Central memory CD8-positive, alpha-beta T cell (primary cell): ENCODE data around the gene LAIR2.
"Not testable (repeated sequence)": the region's sequence is repeated elsewhere in the genome, so short reads cannot be mapped to it uniquely, and the experiment has no call there.

ENCODE experiments used
- ATAC-seq: fragments of 150-1000 bp; cut with Tn5 transposase; replicated peaks from 2 replicates; pipeline ENCODE4 v1.10.0; 2022; ENCODE audit warnings: mild to moderate bottlenecking, moderate FRiP score, moderate number of reproducible peaks; ENCODE audit not compliant: poor library complexity, severe bottlenecking; ENCODE audit errors: extremely low read depth
- DNase-seq, 2 donors: peaks; one replicate each; pipeline ENCODE4 v3.0.0; 2021; ENCODE audit warnings: low spot score in 2 of 2
- H3K27ac Mint-ChIP-seq: one replicate; pipeline ENCODE4 v1.8.0; 2022; ENCODE audit warnings: low read depth, mild to moderate bottlenecking, moderate library complexity, mixed read lengths
- H3K27me3 Mint-ChIP-seq: one replicate; pipeline ENCODE4 v1.8.0; 2022; ENCODE audit warnings: mixed read lengths
- H3K36me3 Mint-ChIP-seq: one replicate; pipeline ENCODE4 v1.8.0; 2022; ENCODE audit warnings: mild to moderate bottlenecking, moderate library complexity, mixed read lengths; ENCODE audit not compliant: insufficient read depth
- H3K4me1 Mint-ChIP-seq: one replicate; pipeline ENCODE4 v1.8.0; 2022; ENCODE audit warnings: mixed read lengths
- H3K4me3 Mint-ChIP-seq: one replicate; pipeline ENCODE4 v1.8.0; 2022; ENCODE audit warnings: mild to moderate bottlenecking, moderate library complexity, mixed read lengths
- H3K9me3 Mint-ChIP-seq: one replicate; pipeline ENCODE4 v1.8.0; 2022; ENCODE audit warnings: mixed read lengths

LAIR2 gene

DNA sequence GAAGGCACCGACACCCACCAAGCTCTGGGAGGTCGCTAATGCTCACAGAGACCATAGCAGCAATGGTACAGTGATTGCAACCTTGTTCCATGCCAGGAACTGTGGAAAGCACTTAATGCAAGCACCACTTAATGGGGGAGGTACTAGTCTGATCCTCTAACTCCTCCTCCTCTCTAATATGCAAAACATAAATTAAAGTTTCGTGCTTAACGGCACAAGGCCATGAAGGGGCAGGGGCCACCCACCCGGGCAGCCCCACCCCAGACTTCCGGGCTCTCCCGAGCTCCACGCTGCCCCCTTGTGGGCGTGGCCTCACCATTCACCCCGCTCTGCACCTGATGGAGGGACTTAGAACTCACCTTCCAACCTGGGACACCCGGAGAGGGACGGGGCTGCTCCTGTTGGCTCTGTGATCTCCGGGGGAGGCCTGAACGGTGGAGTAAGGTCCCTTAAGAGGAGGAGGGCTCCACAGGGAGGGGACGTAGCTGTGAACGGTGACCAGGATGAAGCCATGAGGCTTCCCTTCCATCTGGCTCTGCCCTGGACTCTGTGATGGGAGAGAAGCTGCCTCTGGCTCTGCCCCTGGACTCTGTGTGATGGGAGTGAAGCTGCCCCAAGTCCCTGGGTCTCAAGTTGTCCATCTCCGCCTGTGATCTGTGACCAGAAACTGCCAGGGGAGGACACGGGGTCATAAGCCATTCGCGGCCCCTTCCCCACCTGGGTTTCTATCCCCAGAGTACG lies 6.7 kb downstream of the LAIR2 start:
- peaks cover 34% of the 10 kb centered on the region for H3K4me1 Mint-ChIP-seq
- H3K4me3 Mint-ChIP-seq, H3K27ac Mint-ChIP-seq: not testable (repeated sequence)

DNA sequence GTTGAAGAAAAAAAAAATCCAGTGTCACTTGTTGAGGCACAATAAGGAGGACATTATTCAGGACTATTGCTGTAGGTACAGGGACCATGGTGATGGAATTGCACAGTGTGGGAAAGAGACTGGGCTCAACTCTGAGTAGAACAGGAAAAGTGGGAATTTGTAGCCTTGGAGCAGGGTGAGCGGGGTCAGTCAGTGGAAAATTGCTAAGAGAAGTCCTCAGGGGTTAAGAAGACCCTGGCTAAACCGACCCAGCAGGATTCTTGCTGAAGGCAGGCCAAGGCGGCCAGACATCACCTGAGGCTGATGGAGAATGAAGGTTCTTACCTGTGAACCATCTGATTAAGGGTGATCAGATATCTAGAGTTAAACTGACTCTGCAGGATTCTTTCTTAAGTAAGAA lies 12.5 kb downstream of the LAIR2 start:
- Mint-ChIP-seq H3K9me3 (peaks cover 5% of the 10 kb centered on the region), H3K27ac (no peak overlapping the region), H3K27me3 (peaks cover 56% of the 10 kb centered on the region), H3K36me3 (peaks cover 2% of the 10 kb centered on the region), H3K4me3 (no peak overlapping the region), H3K4me1 (peaks cover 7% of the 10 kb centered on the region)
- DNase-seq (no peak), ATAC-seq (no peak)

More for the DNA sequence above, 6.7 kb downstream of the LAIR2 start:
- DNase-seq, H3K9me3 Mint-ChIP-seq, H3K36me3 Mint-ChIP-seq: not testable (repeated sequence)
- peaks cover 24% of the 10 kb centered on the region for H3K27me3 Mint-ChIP-seq
- peak; percentile 55 for ATAC-seq

DNA sequence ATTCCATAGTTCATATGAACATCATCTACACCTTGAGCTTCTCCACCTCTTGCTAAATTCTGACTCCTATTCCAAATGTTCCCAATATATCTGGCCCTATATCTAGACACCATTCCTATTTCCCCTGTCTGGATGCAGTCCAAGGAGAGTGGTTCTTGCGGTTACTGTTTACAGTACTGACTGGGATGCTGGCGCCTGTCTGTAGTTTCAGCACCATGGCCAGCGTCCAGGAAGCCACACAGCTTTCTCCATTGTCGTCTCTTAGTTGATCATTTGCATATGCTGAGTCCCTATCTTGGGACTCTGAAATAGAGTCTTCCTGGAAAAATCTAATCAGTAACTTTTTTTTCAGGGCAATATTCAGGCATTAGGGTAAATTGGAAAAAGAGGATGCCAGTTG lies 14.9 kb downstream of the LAIR2 start:
- ATAC-seq: peak; percentile 49
- peak; percentile 27 to 40 for DNase-seq
- peaks cover 76% of the 10 kb centered on the region for H3K27me3 Mint-ChIP-seq
- peaks cover 5% of the 10 kb centered on the region for H3K9me3 Mint-ChIP-seq
- H3K36me3 Mint-ChIP-seq: peaks cover 2% of the 10 kb centered on the region
- peaks cover 27% of the 10 kb centered on the region for H3K4me1 Mint-ChIP-seq
- no peak overlapping the region for H3K27ac Mint-ChIP-seq
- H3K4me3 Mint-ChIP-seq: no peak overlapping the region

DNA sequence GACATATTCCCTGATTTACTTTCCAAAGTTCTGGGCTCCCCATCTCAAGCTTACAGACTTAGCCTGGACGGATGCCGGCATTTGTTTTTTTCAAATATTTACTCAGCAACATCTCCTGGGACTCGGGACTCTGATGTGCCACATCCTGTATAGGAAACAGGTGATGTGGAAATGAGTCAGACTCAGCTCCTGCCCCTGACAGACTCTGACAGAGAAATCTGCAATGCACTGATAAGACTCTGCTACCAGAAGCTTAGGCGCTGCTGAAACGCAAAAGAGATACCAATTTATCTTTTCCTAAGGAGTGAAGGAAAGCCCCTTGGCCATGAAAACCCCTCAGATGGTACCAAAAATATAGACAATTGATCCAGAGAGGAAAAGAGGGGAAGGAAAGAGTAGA lies 16.2 kb downstream of the LAIR2 start:
- Mint-ChIP-seq H3K36me3 (no peaks in the 10 kb centered on the region), H3K27me3 (peaks cover 70% of the 10 kb centered on the region), H3K27ac (no peak overlapping the region), H3K4me1 (peaks cover 33% of the 10 kb centered on the region), H3K9me3 (peaks cover 5% of the 10 kb centered on the region), H3K4me3 (no peak overlapping the region)
- ATAC-seq (peak; percentile 62), DNase-seq (no peak)

DNA sequence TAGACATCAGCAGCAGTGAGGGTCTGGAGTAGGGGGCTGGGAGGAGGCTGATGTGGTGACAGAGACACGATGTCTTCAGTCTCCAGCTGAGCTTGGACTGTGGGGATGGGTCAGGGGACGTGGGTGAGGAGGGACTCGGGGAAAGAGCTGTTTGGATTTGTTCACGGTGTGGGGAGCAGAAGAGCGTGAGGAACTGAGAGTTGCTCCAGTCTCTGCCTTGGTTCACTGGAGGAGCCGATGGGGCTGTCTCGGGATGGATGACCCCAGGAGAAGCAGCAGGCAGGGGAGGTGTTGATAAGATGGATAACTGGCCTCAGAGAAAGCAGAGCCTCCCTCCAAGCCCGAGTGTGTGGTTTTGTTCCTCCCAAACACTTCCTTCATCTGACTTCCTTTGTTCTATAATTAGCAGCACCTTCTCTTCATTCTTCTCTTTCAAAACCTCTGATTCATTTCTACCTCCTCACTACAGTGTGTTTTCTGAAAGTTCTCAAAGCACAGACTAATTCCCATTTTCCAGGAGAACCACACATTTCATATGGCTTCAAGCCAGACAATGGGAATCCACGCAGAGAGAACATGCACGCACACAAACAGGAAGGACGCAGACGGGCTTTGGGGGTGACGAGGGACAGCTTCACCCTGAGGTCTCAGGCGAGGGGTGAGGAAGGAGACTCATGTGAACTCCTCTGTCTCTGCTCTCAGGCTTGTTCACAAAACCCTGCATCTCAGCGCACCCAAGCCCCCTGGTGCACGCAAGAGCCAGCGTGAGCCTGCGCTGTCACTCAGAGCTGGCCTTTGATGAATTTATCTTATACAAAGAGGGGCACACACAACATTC lies 18.6 kb downstream of the LAIR2 start:
- no peak for ATAC-seq
- H3K4me3 Mint-ChIP-seq: peak overlapping the region; percentile 38
- H3K36me3 Mint-ChIP-seq: no peaks in the 10 kb centered on the region
- peaks cover 33% of the 10 kb centered on the region for H3K4me1 Mint-ChIP-seq
- peaks cover 52% of the 10 kb centered on the region for H3K27me3 Mint-ChIP-seq
- peaks cover 5% of the 10 kb centered on the region for H3K9me3 Mint-ChIP-seq
- H3K27ac Mint-ChIP-seq: peak overlapping the region; percentile 3
- no peak for DNase-seq

DNA sequence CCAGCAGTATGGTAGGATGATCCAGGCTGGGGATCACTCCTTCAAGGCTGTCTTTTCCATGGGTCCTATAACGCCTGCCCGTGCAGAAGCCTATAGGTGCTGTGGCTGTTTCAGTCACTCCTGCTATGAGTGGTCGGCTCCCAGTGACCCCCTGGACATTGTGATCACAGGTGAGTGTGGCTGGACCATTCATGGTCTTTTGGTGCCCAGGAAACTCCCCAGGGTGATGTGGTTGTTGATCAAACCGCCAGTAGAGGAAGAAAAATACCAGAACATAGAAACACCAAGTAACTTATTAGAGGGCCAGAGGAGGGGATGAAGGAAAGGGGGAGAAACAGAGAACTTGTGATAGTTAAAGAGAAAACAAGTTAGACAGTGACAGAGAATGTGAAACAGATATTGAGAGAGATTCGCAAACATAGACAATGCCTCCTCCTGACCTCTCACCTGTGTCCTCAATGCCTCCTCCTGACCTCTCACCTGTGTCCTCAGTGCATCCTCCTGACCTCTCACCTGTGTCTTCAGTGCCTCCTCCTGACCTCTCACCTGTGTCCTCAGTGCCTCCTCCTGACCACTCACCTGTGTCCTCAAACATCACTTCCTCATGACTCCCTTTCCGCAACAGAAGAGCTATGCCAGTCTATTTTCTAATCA lies 19.4 kb downstream of the LAIR2 start:
- no peak for ATAC-seq
- H3K4me3 Mint-ChIP-seq: no peak overlapping the region
- H3K4me1 Mint-ChIP-seq: peaks cover 33% of the 10 kb centered on the region
- no peak for DNase-seq
- no peak overlapping the region for H3K27ac Mint-ChIP-seq
- no peaks in the 10 kb centered on the region for H3K36me3 Mint-ChIP-seq
- H3K9me3 Mint-ChIP-seq: peaks cover 5% of the 10 kb centered on the region
- H3K27me3 Mint-ChIP-seq: peaks cover 54% of the 10 kb centered on the region

DNA sequence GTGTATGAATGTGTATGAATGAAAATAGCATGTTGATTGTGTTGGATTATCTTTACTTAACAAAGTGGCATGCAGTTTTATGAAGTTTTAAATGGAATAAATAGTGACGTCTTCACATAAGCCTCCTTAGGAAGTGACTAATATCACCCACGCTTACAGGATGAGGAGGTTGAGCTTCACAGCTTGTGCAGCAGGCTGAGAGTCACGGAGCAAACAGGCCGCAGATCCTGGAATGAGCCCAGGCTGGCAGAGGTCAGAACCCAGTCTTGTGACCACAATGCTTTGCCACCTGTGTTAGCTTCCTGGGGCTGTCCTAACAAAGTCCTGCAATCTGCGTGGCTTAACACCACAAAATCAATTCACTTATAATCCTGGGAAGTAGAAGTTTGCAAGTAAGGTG lies 20.8 kb downstream of the LAIR2 start:
- DNase-seq (no peak), ATAC-seq (no peak)
- Mint-ChIP-seq H3K27me3 (peaks cover 60% of the 10 kb centered on the region), H3K27ac (no peak overlapping the region), H3K4me3 (no peak overlapping the region), H3K9me3 (no peaks in the 10 kb centered on the region), H3K36me3 (no peaks in the 10 kb centered on the region), H3K4me1 (peaks cover 33% of the 10 kb centered on the region)

DNA sequence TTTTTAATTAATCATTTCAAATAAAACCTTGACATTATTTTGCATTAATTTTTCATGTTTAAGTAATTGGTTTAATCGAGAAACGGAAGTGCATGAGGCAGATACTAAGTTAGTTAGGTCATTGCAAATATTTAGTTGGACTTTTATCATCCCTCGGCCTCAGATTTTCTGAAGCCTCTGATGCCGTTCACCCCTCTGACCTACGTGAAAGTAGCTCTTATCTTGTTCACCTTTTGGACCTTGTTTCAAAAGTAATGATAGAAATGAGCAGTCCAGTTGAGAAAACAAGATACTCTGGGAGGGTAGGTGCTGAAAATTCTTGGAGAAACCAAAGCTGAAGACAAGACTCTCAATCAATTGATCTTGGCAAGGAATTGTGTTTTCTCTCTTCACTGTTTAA lies 23.0 kb downstream of the LAIR2 start:
- ATAC-seq: no peak
- H3K9me3 Mint-ChIP-seq: no peaks in the 10 kb centered on the region

DNA sequence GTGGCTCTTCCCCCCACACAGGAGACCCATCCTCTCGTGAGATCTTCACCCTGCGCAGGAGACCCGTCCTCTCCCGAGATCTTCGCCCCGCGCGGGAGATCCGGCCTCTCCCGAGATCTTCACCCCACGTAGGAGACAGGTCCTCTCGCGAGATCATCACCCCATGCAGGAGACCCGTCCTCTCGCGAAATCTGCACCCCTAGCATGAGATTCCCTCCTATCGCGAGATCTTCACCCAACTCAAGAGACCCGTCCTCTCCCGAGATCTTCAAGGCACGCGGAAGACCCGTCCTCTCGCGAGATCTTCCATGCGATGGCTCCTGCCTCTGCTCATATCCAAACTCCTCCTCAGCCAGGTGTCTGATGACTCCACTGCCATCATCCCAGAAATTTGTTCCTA lies 24.3 kb downstream of the LAIR2 start:
- ATAC-seq (no peak), DNase-seq (no peak)
- Mint-ChIP-seq H3K27me3 (peaks cover 43% of the 10 kb centered on the region), H3K27ac (no peak overlapping the region), H3K9me3 (no peaks in the 10 kb centered on the region), H3K4me3 (no peak overlapping the region), H3K4me1 (peaks cover 24% of the 10 kb centered on the region), H3K36me3 (no peaks in the 10 kb centered on the region)

More for the DNA sequence above, 23.0 kb downstream of the LAIR2 start:
- Mint-ChIP-seq H3K4me1 (peaks cover 33% of the 10 kb centered on the region), H3K27ac (no peak overlapping the region), H3K27me3 (peaks cover 53% of the 10 kb centered on the region), H3K4me3 (no peak overlapping the region), H3K36me3 (no peaks in the 10 kb centered on the region)
- DNase-seq: no peak

DNA sequence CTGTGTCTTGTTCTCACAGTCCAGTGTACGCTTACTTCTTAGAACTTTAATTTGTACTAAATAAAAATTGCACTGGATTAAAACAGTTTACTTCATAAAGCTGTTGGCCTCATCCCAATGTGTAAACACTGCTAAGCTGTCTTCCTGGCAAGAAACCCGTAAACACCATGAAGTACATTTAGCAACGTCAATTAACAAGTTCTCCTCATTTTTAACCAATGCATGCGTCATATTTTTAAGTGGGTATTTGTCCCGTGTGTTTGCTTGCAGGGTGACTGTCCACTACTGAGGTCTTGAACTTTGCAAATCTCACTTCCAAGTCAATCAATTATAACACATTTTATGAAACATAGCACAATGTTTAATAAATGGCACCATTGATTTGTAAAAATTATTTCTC lies 28.2 kb downstream of the LAIR2 start:
- Mint-ChIP-seq H3K4me3 (no peak overlapping the region), H3K27me3 (peaks cover 61% of the 10 kb centered on the region), H3K36me3 (peaks cover 1% of the 10 kb centered on the region), H3K9me3 (no peaks in the 10 kb centered on the region), H3K27ac (no peak overlapping the region), H3K4me1 (peaks cover 28% of the 10 kb centered on the region)
- DNase-seq: no peak
- ATAC-seq: no peak

DNA sequence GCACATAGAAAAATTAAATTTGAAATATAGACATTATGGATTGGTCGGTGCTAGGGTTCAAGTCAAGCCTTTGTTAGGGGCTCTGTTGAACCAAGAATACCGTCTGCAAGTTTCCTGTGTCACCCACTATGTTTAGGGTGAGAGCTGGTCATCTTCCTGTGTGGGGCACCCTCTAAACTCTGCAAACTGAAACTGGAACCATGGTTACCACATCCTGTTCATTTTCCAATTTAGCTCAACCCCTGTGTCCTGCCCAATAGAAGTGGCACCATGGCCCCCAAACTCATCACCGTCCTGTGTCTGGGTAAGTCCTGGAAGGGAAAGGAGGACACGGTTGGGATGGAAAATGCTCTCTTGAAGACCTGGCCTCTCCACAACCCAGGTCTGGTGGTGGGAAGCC lies 29.9 kb downstream of the LAIR2 start:
- Mint-ChIP-seq H3K4me3 (peak overlapping the region; percentile 69), H3K36me3 (peaks cover 1% of the 10 kb centered on the region), H3K27me3 (peaks cover 53% of the 10 kb centered on the region), H3K27ac (no peak overlapping the region), H3K4me1 (peaks cover 28% of the 10 kb centered on the region), H3K9me3 (no peaks in the 10 kb centered on the region)
- DNase-seq (peak in 1 of 2 donors; percentile 21), ATAC-seq (peak; percentile 97)

DNA sequence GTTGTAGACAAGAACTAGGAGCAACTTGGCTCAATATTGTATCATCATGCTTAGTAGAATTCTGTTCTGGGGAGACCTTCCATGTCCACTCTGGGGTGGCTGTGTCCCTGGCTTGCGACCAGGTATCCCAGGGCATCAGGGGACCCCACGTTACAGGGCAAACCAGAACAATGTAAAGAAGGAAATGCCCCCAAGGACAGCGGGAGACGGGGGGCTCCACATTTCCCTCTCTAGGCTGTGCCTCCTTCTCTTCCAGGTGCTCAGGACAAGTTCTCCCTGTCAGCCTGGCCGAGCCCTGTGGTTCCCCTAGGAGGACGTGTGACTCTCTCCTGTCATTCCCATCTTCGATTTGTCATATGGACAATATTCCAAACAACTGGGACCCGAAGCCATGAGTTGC lies 30.8 kb downstream of the LAIR2 start:
- H3K36me3 Mint-ChIP-seq: peaks cover 3% of the 10 kb centered on the region
- H3K4me1 Mint-ChIP-seq: peaks cover 29% of the 10 kb centered on the region
- no peak for ATAC-seq
- H3K27ac Mint-ChIP-seq: no peak overlapping the region
- H3K4me3 Mint-ChIP-seq: peak overlapping the region; percentile 69
- DNase-seq: no peak
- peaks cover under 1% of the 10 kb centered on the region for H3K9me3 Mint-ChIP-seq
- peaks cover 44% of the 10 kb centered on the region for H3K27me3 Mint-ChIP-seq
